ENCODE measurements around the gene DNAJC1. TPM values are rescaled to one million over a fixed set of nuclear protein-coding genes. Genes with fewer than 3 reads are reported as not detected.
"Not testable (repeated sequence)": the region's sequence is repeated elsewhere in the genome, so short reads cannot be mapped to it uniquely, and the experiment has no call there.

Gene DNAJC1
- total RNA-seq, 4 donors from 2014 or later, result 37.1 to 41.7 (median 40.1) TPM

DNA sequence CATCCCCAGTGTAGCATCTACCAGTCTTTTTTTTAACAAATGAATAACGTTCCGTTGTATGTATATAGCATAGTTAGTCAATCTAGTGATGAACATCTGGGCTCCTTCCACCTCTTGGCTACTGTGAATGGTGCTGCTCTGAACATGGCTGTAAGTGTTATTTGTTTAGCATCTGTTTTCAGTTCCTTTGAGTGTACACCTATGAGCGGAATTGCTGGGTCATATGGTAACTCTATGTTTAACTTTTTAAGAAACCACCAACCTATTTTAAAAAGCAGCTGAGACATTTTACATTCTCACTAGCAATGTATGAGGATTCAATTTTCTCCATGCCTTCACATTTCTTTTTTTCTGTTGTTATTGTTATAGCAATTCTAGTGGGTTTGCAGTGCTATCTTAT lies 178.2 kb downstream of the DNAJC1 start:
- Histone ChIP-seq H3K27ac (no peak overlapping the region), H3K4me3 (no peak overlapping the region), H3K9me3 (peaks cover 0 to 20% (median 3%) of the 10 kb centered on the region in 4 donors), H3K4me1 (no peaks in the 10 kb centered on the region), H3K27me3 (no peaks in the 10 kb centered on the region), H3K36me3 (no peaks in the 10 kb centered on the region)
- no peak for DNase-seq
- TF ChIP-seq, protein P1, sequence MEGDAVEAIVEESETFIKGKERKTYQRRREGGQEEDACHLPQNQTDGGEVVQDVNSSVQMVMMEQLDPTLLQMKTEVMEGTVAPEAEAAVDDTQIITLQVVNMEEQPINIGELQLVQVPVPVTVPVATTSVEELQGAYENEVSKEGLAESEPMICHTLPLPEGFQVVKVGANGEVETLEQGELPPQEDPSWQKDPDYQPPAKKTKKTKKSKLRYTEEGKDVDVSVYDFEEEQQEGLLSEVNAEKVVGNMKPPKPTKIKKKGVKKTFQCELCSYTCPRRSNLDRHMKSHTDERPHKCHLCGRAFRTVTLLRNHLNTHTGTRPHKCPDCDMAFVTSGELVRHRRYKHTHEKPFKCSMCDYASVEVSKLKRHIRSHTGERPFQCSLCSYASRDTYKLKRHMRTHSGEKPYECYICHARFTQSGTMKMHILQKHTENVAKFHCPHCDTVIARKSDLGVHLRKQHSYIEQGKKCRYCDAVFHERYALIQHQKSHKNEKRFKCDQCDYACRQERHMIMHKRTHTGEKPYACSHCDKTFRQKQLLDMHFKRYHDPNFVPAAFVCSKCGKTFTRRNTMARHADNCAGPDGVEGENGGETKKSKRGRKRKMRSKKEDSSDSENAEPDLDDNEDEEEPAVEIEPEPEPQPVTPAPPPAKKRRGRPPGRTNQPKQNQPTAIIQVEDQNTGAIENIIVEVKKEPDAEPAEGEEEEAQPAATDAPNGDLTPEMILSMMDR (IDR thresholded peaks at IDR 0.05), result no peak
- no peak for TF ChIP-seq POLR2A (IDR thresholded peaks at IDR 0.05)

DNA sequence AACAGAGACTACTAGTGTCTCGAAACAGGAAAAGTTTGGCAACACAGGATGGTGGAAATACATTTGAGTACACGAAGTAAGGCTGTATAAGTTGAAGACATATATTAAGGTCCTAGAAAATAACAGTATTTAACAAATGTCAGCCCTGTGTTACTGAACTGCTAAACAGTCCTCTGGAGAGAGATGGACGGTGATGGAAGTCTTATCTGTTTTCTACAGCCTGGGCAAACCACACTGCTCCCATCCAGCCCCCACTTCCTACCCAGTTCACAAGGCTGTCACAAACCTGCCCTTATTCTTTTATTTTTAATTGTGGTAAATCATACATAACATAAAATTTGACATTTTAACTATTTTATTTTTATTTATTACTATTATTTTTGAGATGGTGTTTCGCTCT lies 179.1 kb downstream of the DNAJC1 start:
- TF ChIP-seq, protein P1 (IDR thresholded peaks at IDR 0.05), result no peak
- TF ChIP-seq POLR2A (IDR thresholded peaks at IDR 0.05), result no peak
- no peak for DNase-seq
- Histone ChIP-seq H3K9me3 (peaks cover 0 to 18% (median 3%) of the 10 kb centered on the region in 4 donors), H3K4me1 (no peaks in the 10 kb centered on the region), H3K4me3 (no peak overlapping the region), H3K36me3 (no peaks in the 10 kb centered on the region), H3K27me3 (no peaks in the 10 kb centered on the region), H3K27ac (no peak overlapping the region)

DNA sequence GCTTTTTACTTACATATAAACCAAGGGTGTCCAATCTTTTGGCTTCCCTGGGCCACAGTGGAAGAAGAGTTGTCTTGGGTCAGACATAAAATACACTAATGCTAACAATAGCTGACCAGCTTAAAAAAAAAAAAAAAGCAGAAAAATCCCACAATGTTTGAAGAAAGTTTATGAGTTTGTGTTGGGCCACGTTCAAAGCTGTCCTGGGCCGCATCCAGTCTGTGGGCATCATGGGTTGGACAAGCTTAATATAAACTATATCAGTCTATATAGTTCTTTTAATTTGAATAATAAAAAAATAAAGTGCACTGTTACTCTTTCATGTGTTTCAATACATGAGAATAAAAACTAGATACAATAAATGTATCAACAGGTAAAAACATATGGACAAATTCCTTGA lies 179.9 kb downstream of the DNAJC1 start:
- H3K9me3 ChIP-seq, result peaks cover 0 to 15% (median 0%) of the 10 kb centered on the region in 4 donors

DNA sequence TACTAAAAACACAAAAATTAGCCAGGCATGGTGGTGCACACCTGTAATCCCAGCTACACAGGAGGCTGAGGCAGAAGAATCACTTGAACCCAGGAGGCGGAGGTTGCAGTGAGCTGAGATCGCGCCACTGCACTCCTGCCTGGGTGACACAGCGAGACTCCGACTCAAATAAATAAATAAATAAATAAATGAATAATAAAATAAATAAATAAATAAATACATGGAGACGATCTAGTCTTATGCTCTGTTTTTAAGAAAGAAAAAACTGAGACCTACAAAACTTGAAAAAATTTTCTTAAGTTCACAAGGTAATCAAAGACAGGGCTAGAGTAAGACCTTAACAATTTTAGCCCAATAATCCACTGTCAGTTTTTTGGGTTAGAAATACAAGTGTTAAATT lies 181.3 kb downstream of the DNAJC1 start:
- H3K4me3 ChIP-seq, DNase-seq, H3K4me1 ChIP-seq, H3K36me3 ChIP-seq, H3K27ac ChIP-seq, H3K27me3 ChIP-seq, H3K9me3 ChIP-seq: not testable (repeated sequence)

More for the DNA sequence above, 179.9 kb downstream of the DNAJC1 start:
- no peak overlapping the region for H3K27ac ChIP-seq
- H3K27me3 ChIP-seq, result no peaks in the 10 kb centered on the region
- no peaks in the 10 kb centered on the region for H3K36me3 ChIP-seq
- H3K4me3 ChIP-seq, result no peak overlapping the region
- no peak for TF ChIP-seq POLR2A (IDR thresholded peaks at IDR 0.05)
- TF ChIP-seq, protein P1 (IDR thresholded peaks at IDR 0.05), result no peak
- H3K4me1 ChIP-seq, result no peaks in the 10 kb centered on the region
- DNase-seq, result no peak

DNA sequence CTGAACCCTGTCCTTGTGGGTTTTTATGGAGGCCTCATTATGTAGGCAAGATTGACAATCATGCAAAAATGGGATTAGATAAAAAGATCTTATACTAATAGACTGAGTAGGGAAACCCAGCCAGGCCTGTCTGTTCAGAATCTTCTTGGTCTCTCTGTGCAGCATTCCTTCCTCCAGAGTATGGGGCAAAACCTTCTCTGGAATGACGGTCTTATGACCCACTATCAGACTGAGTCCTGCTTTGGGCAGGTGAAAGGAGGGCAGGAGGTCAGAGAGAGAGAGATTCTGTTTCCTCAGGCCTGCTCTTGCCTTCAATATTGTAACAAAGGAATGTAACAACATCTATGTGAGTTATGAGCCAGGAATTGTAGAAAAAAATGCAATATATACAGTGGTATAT lies 182.6 kb downstream of the DNAJC1 start:
- DNase-seq, result no peak
- no peaks in the 10 kb centered on the region for H3K36me3 ChIP-seq
- no peaks in the 10 kb centered on the region for H3K9me3 ChIP-seq
- no peaks in the 10 kb centered on the region for H3K27me3 ChIP-seq
- no peak overlapping the region for H3K27ac ChIP-seq
- H3K4me3 ChIP-seq, result no peak overlapping the region
- no peaks in the 10 kb centered on the region for H3K4me1 ChIP-seq
- TF ChIP-seq POLR2A (IDR thresholded peaks at IDR 0.05), result no peak
- TF ChIP-seq, protein P1 (IDR thresholded peaks at IDR 0.05), result no peak

DNA sequence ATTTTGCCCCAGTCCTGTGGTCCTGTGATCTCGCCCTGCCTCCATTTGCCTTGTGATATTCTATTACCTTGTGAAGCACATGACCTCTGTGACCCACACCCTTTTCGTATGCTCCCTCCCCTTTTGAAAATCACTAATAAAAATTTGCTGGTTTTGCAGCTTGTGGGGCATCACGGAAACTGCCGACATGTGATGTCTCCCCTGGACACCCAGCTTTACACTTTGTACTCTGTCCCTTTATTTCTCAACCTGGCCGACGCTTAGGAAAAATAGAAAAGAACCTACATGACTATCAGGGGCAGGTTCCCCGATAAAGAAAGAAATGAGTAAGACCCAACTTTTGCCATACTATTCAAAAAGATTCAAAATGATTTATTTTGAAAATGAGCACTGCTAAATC lies 185.1 kb downstream of the DNAJC1 start:
- not testable (repeated sequence) for H3K36me3 ChIP-seq, DNase-seq, H3K4me3 ChIP-seq, H3K27me3 ChIP-seq, H3K4me1 ChIP-seq, H3K27ac ChIP-seq, H3K9me3 ChIP-seq

DNA sequence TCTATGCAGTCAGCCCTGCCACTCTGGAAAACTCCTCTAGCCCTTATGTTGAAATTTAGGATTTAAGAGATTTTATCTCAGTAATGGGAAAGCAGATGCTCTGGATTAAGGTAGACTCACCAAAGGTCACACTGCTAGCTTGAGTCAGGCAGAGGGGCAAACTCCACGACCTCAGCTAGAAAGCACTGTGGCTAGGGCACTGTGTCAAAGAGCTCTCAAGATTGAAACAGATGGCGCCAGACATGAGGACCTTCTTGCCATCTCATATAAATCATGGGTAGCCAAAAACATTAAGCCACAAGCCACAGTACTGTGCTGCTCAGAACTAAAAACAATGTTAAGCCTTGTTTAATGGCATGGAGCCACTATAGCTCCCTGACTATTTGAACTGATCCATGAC lies 188.7 kb downstream of the DNAJC1 start:
- H3K4me1 ChIP-seq, result no peaks in the 10 kb centered on the region
- H3K9me3 ChIP-seq, result no peaks in the 10 kb centered on the region
- H3K27me3 ChIP-seq, result no peaks in the 10 kb centered on the region
- H3K4me3 ChIP-seq, result no peak overlapping the region
- H3K27ac ChIP-seq, result no peak overlapping the region
- DNase-seq, result no peak
- no peaks in the 10 kb centered on the region for H3K36me3 ChIP-seq
- no peak for TF ChIP-seq POLR2A (IDR thresholded peaks at IDR 0.05)
